Fibroblast of skin of scalp (primary cell): ENCODE measurements around the gene PTGFRN.
"Not testable (repeated sequence)": the region's sequence is repeated elsewhere in the genome, so short reads cannot be mapped to it uniquely, and the experiment has no call there.

Experiments
- DNase-seq: peaks from one replicate; pipeline ENCODE4 v3.0.0-alpha.2; 2013

Gene PTGFRN

DNA sequence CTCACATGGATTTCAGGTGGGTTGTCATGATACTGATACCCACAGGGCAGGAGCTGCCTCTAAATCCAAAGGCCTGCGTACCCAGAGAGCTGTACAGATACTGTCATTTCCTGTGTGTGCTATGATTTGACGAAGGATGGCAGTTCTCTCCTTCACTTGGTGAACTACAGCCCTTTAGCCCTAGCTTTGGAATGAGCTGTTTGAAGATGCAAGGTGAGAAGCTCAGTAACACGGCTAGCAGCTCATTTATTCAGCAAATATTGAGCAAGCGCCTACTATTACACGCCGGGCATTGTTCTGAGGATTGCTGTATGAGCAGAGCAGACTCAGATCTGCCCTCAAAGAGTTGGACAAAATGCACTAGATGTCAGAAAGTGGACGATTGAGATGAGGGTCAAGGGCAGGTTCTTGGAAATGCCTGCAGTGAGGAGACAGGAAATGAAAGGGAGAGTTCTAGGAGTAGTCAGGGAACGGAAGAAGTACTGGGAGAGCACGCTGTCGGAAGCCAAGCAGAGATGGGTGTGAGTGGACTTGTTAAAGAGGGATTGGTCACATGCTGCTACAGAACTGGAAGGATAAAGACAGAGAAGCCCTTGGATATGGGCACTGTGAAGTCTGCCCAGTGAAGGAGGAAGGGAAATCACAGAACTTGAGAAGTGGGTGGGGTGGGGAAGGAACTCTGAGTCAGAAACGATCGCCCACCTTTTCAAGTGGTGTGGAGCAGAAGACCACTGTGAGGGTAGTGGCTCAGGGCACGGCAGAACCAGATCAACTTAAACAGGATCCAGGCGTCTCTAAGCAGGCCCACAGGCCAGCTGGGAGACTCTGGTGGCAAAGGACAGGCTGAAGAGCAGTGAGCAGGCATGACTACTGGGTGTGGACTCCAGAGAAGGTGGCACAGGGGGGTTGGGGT, 7.1 kb downstream of the PTGFRN start:
- DNase-seq, result no peak

DNA sequence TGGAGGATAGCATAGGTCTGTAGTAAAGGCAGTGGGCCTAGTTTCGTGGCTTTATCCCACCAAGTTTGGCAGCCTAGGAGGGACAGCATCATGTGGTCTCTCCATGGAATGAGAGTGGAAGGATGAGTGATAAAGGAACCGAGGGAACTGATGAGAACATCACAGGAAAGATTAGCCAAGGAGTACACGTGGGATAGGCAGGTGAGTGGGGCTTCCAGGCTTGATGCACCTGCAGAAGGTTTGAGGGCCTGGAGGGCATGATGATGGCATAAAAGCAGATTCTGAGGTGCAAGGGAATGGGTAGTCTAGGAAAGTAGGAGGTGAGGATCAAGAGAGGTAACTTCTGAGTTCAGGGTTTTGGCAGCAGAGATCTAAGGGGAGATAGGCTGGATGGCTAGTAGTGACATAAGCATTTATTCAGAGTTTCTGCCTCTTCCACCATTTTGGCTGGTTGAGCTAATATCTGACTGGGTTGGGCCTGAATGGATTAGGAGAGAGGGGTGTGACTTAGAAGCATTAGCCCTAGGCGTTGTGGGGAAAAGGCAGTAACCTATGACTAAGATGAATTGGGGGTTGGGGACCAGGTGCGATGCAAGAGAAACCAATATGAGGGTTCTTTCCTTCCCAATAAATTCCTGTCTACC, 9.1 kb downstream of the PTGFRN start:
- DNase-seq, result no peak

DNA sequence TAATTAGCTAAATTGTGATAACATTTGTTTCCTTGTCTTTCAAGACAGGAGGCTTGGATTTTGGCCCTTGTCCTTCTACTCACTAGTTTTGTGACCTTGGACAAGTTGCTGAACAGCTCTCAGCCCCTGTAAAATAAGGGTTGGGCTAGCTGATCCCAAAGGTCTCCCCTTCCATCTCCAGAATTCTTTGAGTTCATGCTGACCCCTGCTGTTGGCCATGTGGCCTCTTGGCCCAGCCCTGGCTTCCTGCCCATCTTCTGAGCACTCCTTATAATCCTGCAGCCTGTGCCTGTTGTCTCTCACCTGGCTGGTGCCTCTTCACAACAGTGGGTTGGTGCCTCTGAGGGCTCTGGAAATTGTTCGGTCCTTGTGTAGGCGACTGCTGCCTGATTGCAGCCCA, 10.1 kb downstream of the PTGFRN start:
- no peak for DNase-seq

DNA sequence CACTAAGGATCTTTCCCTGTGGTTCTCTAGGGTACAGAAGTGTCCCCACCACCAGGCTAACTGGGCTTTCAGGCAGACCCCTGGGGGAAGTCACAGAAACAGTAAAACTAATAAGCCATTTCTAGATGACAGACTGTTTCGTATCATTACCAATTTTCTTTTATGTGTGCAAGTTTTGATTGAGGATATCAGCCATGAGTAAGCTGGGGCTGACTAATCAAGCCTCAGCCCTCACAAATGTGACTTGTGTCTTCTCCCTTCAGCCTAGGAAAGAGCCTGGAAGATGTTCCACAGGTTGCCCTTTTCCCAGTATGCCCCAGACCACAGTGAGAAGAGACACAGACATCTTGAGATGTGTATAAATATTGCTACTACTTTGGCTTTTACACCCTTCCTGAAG, 10.5 kb downstream of the PTGFRN start:
- no peak for DNase-seq

DNA sequence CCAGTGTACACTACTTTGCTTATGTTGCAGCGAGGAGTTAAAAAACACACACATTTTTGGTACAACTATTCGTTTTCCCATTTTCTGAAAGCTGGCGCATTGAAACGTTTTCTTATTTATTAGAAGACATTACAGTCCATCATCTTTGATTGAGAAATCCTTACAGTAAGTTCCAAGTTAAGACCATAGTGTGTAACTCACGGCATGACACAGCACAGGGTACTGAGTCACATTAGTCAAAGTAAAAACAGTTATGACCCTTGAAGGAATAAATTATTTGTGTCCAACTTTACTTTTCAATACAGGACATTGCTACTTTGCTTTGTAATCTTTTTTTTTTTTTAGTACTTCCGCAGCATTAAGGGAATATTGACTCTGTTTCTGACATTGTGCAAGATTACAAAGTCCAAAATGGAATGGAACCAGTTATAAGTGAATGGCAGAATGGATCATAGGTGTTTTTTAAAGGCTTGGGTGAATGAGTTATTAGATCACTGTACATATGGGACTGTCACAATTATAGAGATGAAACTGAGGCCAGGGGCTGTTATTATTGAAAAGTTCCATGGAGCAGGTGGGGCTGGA, 11.7 kb downstream of the PTGFRN start:
- no peak for DNase-seq

DNA sequence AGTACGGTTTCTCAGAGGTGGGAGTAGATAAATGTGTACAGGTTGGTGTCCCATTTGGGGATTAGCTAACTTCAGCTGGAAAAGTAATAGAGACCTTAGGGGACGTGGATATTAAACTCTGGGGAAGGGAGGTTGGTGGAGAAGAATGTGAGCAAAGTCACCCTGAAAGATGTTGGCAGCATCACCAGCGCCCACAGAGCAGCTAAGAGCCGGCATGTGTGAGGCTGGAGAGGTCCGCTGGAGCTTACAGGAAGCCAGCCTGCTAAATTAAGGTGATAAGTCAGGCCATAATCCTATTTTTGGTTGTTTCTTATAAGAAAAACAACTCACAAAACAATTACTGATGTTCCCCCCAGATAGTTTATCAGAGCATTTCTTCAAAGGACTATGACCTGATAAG, 12.2 kb downstream of the PTGFRN start:
- DNase-seq, result no peak

DNA sequence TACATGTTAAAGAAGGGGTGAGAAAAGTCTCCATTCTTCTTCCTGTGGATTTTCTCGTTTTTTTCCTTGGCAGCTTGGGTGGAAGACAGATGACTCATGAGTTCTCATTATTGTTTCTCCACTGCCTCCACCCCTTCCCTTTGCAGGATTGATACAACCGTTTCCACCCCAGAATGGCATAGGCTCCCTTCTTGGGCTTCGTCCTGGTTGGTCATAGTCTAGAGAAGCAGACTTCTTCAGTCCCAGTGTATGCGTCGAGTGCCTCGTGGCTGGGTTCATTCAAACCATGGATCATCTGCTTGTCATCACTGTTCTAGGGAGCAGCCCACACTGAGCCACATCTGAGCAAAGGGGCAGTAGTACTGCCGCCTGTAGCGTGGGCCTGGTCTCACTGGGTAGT, 13.7 kb downstream of the PTGFRN start:
- DNase-seq, result no peak

DNA sequence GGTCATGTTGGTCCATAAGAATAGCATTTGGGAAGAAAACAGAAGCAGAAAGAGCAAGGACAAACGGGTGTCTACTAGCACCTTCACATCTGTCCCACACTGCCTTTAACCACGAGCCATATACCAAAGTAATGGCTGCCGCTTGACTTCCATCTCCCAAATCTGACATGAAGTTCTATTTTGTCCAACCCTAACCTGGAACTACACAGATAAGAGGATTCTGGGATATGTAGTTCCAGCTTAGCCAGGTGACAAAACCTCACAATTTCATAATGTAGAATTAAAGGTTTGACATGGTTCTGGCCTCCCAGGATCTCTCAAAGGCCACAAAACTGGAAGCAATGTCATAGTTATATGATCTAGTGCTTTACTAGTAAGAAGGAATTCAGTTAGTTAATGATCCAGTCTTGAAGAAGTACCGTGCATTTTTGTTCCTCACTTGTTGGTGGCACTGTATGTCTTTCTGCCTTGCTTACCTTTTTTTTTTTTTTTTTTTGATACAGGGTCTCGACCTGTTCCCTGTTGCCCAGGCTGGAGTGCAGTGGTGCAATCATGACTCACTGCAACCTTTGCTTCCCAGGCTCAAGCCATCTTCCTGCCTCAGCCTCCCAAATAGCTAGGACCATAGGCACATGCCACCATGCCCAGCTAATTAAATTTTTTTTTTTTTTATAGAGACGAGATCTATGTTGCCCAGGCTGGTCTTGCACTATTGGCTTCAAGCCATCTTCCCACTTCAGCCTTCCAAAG, 17.5 kb downstream of the PTGFRN start:
- no peak for DNase-seq

DNA sequence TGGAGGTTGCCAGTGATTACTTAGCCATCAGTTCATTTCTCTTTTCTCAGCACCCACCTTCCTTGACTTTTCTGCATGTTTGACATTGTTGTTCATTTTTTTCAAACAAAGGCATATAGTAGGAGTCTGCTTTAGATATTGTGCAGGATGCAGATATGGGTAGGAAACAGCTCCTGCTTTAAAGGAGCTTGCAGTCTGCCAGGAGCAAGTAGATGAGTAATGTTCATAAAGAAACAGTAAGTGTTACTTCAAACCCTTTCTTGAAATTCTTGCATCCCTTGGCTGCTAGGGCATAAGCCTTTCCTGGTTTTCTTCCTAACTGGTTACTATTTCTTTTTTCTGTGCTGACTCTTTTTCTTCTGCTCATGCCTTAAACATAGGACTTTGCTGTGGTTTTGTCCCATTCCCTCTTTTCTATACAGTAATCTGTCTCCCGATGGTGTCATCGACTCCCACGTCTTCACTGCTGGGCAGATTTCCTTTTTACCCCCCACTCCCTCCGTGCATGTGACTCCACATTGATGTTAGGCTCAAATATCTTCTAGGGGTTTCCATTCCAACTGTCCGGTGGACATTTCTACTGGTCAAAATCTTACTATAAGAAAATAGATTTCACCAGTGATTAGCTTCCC, 20.4 kb downstream of the PTGFRN start:
- DNase-seq, result no peak

DNA sequence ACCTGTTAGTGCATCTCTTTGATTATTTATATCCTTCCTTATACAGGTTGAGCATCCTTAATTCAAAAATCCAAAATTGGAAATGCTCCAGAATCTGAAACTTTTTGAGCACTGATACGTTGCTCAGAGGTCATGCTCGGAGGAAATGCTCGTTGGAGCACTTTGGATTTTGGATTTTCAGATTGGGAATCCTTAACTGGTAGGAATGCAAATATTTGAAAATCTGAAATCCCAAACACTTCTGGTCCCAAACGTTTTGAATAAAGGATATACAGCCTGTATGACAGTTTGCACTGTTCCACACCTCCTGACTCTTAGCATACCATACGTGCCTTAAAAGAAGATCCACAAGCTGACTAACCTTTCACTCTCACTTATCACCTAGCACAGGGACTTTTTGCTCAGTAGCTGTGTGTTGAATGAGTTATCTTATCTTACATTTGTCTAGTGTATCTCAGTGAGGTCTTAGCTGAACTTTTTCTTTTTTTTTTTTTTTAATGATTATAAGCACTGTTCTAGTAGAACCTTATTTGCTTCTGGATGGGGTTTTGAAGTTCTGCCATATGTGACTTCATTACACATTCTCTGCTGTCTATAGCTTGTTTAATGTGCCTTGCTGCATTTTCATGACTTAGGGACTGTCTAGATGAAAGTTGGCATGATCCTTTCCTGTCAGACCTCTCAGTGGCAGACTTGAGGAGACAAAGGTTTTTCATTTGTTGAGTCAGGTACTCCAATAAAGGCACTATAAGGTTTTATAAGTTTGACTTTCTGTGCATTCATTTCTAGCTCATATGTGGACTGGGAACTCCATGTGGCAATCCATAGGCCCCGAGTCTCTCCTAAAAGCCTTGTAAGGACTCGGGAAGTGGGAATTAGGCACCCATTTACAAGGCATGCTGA, 21.6 kb downstream of the PTGFRN start:
- DNase-seq, result no peak

DNA sequence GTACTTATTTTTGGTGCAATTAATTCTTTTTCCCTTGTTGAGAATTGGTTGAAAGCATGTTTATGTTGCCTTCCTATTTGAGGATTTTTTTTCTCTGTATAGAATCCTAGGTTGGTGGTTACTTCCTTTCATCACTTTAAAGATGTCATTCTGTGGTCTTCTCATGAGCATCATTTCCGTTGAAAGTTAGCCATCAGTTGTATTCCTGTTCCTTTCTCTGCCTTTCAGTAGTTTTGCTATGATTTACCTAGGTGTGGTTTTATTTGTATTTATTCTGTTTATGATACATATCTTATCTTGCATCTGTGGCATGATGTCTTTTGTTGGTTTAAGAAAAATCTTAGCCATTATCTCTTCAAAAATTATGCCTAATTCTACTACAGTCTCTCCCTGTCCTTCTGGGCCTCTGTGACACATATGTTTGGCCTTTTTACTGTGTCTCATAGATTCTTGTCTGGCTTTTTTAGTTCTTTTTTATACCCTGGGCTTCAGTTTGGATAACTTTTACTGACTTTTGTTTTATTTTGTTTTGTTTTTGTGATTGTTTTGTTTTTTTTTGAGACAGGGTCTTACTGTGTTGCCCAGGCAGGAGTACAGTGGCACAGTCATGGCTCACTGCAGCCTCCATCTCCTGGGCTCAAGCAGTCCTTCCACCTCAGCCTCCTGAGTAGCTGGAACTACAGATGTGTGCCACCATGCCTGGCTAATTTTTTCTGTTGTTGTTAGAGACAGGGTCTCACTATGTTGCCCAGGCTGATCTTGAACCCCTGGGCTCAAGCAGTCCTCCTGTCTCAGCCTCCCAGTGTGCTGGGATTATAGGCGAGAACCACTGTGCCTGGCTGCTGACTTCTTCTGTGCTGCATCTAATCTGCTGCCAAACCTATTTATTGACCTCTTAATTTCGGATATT, 24.1 kb downstream of the PTGFRN start:
- DNase-seq, result no peak

DNA sequence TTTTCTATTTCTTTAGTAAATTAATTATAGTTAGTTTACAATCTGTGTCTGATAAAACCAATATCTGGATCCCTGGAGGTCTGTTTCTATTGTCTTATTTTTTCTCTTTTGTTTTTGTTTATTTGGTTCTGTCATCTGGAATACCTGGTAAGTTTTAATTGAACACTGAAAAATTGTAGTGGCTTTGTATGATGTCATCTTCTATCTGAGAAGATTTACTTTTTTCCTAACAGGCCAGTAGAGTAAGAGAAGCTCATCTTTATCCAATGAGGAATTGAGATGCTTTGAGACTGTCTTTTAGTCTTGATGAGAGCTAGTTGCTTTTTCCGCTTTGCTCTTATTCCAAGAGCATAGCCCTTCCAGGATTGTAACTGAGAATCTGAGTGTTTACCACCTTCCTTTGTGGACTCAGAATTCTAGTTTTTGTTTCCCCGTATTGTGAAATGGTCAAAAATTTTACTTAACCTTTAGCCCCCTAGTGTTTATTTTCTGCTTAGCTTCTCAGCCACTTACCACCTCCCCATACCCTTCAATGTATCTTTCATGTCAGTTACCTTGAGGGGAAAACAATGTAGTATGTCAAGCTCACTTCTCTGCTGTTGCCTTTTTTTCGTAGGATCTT, 25.0 kb downstream of the PTGFRN start:
- DNase-seq, result no peak

DNA sequence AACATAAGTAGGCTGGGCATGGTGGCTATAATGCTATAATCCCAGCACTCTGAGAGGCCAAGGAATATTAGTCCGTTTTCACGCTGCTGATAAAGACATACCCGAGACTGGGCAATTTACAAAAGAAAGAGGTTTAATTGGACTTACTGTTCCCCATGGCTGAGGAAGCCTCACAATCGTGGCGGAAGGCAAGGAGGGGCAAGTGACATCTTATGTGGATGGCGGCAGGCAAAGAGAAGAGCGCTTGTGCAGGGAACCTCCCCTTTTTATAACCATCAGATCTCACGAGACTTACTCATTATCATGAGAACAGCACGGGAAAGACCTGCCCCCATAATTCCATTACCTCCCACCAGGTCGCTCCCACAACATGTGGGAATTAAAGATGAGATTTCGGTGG, 28.5 kb downstream of the PTGFRN start:
- DNase-seq, result no peak

DNA sequence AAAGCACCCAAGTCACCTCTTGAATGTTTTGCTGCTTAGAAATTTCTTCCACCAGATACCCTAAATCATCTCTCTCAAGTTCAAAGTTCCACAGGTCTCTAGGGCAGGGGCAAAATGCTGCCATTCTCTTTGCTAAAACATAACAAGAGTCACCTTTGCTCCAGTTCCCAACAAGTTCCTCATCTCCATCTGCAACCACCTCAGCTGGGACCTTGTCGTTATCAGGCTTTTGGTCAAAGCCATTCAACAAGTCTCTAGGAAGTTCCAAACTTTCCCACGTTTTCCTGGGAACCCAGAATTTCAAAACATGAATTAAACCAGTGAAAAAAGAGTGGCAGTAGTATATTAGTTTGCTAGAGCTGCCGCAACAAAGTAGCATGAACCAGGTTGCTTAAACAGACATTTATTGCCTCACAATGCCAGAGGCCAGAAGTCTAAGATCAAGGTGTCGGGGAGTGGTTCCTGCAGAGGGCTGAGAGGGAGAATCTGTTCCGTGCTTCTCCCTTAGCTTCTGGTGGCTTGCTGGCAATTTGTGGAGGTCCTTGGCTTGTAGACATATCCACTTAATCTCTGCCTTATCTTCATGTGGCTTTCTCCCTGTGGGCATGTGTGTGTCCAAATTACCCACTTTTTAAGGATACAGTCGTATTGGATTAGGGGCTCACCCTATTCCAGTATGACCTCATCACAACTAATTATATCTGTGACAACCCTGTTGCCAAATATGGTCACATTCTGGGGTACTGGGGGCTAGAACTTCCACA, 30.2 kb downstream of the PTGFRN start:
- DNase-seq, result not testable (repeated sequence)

DNA sequence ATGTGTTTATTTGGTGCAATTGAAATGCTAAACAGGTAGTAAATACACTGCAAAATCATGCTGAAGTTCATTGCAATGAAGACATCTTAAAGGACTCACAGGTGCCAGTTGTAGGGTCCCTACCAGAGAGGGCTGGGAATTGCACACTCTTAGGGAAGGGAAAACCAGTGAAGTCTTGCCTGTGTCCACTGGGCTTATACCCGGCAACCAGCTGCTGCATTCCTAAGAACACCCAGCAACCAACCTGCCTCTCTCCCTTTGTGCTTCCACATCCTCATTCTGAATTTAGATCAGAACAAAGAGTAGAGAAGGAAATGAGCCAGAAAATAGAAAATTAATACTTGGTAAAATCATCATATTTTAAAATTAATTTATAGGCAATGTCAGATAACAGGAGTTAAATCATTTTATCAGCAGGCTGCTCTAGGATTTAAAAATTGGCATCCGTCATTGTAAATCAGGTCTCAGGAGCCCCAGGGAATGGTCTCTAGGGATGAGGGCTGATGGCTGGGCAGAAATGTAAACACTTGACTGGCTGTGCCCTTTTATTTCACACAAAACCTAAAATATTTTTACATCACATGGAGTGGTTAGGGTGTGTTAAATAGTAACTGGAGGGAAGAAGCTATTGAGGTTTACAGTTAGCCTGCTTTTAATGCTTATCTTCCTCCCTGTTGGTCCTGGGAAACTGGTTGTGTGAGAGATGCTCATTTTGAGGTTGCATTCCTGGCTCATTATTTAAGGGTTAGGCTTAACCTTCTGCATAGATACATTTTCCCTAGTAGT, 31.3 kb downstream of the PTGFRN start:
- peak; percentile 25 for DNase-seq

DNA sequence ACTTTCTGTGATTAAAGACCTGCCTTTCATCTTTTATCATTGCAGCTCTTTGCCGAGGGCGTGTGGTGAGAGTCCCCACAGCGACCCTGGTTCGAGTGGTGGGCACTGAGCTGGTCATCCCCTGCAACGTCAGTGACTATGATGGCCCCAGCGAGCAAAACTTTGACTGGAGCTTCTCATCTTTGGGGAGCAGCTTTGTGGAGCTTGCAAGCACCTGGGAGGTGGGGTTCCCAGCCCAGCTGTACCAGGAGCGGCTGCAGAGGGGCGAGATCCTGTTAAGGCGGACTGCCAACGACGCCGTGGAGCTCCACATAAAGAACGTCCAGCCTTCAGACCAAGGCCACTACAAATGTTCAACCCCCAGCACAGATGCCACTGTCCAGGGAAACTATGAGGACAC, 32.0 kb downstream of the PTGFRN start:
- no peak for DNase-seq

DNA sequence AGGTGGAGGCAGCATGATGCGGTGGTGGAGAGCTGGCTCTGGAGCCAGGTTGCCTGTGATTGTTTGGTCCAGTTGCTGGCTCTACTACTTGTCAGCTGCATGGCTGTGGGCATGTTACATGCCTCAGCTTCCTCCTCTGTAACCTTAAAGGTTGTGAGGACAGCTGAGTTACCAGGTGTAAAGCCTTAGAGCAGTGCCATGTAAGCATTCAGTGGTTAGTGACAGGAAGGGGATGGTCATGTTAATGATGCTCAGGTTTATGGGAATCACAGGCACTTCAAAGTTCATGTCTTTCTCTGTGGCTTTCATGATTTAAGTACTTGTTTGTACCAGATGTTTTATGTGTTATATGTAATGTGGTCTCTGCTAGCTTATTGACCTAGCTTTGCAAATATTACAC, 32.6 kb downstream of the PTGFRN start:
- no peak for DNase-seq

DNA sequence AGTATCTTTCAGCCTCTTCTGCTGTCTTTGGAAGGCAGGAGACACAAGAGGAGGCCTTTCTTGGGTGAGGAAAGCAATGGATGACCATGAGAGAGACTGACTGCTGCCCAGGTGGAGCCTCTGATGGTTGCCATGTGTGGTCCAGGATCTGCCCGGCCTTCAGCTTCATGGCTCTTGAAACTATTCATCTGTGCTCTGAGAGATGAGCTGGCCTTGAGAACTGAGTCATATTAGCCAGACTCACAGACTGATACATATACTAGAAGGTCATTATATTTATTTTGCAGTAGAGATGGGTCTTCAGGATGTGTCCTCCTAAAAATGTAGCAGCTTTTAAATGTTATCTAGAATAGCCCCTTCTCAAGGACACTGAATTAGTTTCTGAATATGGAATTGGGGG, 33.7 kb downstream of the PTGFRN start:
- DNase-seq, result no peak
